OCI-LY7 (cell line): ENCODE measurements around the gene ARMCX2. TPM values are rescaled to one million over a fixed set of nuclear protein-coding genes. Genes with fewer than 3 reads are reported as not detected.

Experiments used
- BruUV-seq: library from RNA; stranded (reverse); fragments of 400-500 nt; replicated peaks from 2 replicates; lab custom pipeline; 2021; lab: Mats Ljungman, UMichigan
- CTCF ChIA-PET: fragments of 300-600 bp; sonication (Branson Sonifier 250); formaldehyde crosslinking; loops from one replicate; lab custom pipeline; 2022; ENCODE audit warnings: antibody characterized with exemption; ENCODE audit not compliant: unreplicated experiment; lab: Charles Lee
- POLR2A ChIA-PET: fragments of 300-600 bp; sonication (Branson Sonifier 250); formaldehyde crosslinking; loops from one replicate; lab custom pipeline; 2022; ENCODE audit warnings: antibody characterized with exemption; lab: Charles Lee
- DNase-seq: peaks from one replicate; pipeline ENCODE4 v3.0.0-alpha.2; 2015; ENCODE audit warnings: low spot score
- H2AFZ ChIP-seq: fragments of 200-600 bp; sonication (generic), shearing (Covaris generic); 2 replicates; pipeline ENCODE4 v1.6.1; 2014; ENCODE audit warnings: mild to moderate bottlenecking, antibody characterized with exemption, low read length, moderate library complexity
- H3K27ac ChIP-seq: fragments of 200-600 bp; sonication (generic); 2 replicates; pipeline ENCODE4 v1.5.1; 2014; ENCODE audit warnings: mixed run types, low read depth, mild to moderate bottlenecking, moderate library complexity, low read length, inconsistent platforms; ENCODE audit not compliant: poor library complexity, severe bottlenecking
- H3K36me3 ChIP-seq: fragments of 200-600 bp; sonication (generic); 2 replicates; pipeline ENCODE4 v1.6.1; 2014; ENCODE audit warnings: mild to moderate bottlenecking, antibody characterized with exemption, low read length, moderate library complexity, mixed read lengths; ENCODE audit not compliant: insufficient read depth
- H3K4me1 ChIP-seq: fragments of 200-600 bp; sonication (generic); 2 replicates; pipeline ENCODE4 v1.5.1; 2014; ENCODE audit warnings: mild to moderate bottlenecking, low read length; ENCODE audit not compliant: insufficient read depth, poor library complexity, severe bottlenecking
- H3K4me2 ChIP-seq: fragments of 200-600 bp; sonication (generic); 2 replicates; pipeline ENCODE4 v1.6.1; 2014; ENCODE audit warnings: mild to moderate bottlenecking, low read length
- H3K4me3 ChIP-seq: fragments of 200-600 bp; sonication (generic); 2 replicates; pipeline ENCODE4 v1.5.1; 2014; ENCODE audit warnings: mild to moderate bottlenecking, low read depth, low read length; ENCODE audit not compliant: poor library complexity, severe bottlenecking
- H3K79me2 ChIP-seq: fragments of 200-600 bp; sonication (generic); 2 replicates; pipeline ENCODE4 v1.6.1; 2016; ENCODE audit warnings: low read depth, mild to moderate bottlenecking, low read length, moderate library complexity, mixed read lengths; ENCODE audit not compliant: insufficient read depth
- H3K9me2 ChIP-seq: fragments of 200-600 bp; sonication (generic); 2 replicates; pipeline ENCODE4 v1.6.1; 2016; ENCODE audit warnings: mild to moderate bottlenecking, low read length, mixed read lengths; ENCODE audit not compliant: insufficient read depth
- H3K9me3 ChIP-seq: fragments of 200-600 bp; sonication (generic); 2 replicates; pipeline ENCODE4 v1.6.1; 2014; ENCODE audit warnings: mild to moderate bottlenecking, mixed run types, low read length, mixed read lengths
- H4K20me1 ChIP-seq: fragments of 200-600 bp; sonication (generic); 2 replicates; pipeline ENCODE4 v1.6.1; 2014; ENCODE audit warnings: mild to moderate bottlenecking, antibody characterized with exemption, low read length, moderate library complexity, mixed read lengths; ENCODE audit not compliant: insufficient read depth
- CTCF ChIP-seq: fragments of 200-600 bp; sonication (generic); conservative IDR thresholded peaks from 2 replicates; pipeline ENCODE4 v1.5.1; 2014; ENCODE audit warnings: mild to moderate bottlenecking, antibody characterized with exemption, low read length, moderate library complexity, mixed read lengths
- EZH2phosphoT487 ChIP-seq: fragments of 200-600 bp; sonication (generic); IDR thresholded peaks from 2 replicates; pipeline ENCODE4 v1.6.1; 2018; ENCODE audit warnings: low read depth, borderline replicate concordance, mild to moderate bottlenecking, mixed run types, antibody characterized with exemption, low read length, moderate library complexity, mixed read lengths
- intact Hi-C: fragments of 100-400 bp; cut with micrococcal nuclease; formaldehyde crosslinking; loops from one replicate; pipeline ENCODE4 v1.10.0; 2022; ENCODE audit not compliant: unreplicated experiment
- total RNA-seq, 2 experiments: library from RNA; depleted of rRNA in 1 of 2; stranded (reverse); fragments of >200 nt in 1 of 2; shearing (Covaris generic) in 1 of 2; gene quantifications; 2 replicates each; pipeline ENCODE4 v1.2.3, GENCODE V29; 2014 to 2022

Gene ARMCX2
- total RNA-seq, 2 experiments from 2014 or later, result not detected

GRCh38 chrX:101676571-101676970 lies 16.9 kb upstream of the ARMCX2 start:
- Histone ChIP-seq H3K9me3 (no peaks in the 10 kb centered on the region), H3K9me2 (no peaks in the 10 kb centered on the region), H4K20me1 (no peaks in the 10 kb centered on the region), H3K4me1 (no peaks in the 10 kb centered on the region), H3K4me2 (no peak overlapping the region), H3K4me3 (no peak overlapping the region), H3K36me3 (no peaks in the 10 kb centered on the region), H2AFZ (no peak overlapping the region), H3K79me2 (no peaks in the 10 kb centered on the region), H3K27ac (no peak overlapping the region)
- intact Hi-C loops, result no loop called here
- ChIA-PET POLR2A (interaction anchor here (0.6 to 1.6 kb wide), 2 partner anchors 16 to 457 kb away, joined by 3 to 4 read pairs; no protein-coding TSS in a partner anchor), CTCF (no interaction called here)
- TF ChIP-seq CTCF, result no peak
- TF ChIP-seq EZH2phosphoT487, result no peak
- no peak for DNase-seq
- no TSS peak for BruUV-seq

- ChIA-PET POLR2A (no interaction called here), CTCF (no interaction called here)
- no peak overlapping the region for H3K4me2 ChIP-seq
- DNase-seq, result no peak
- no peaks in the 10 kb centered on the region for H3K9me3 ChIP-seq
- no peak for TF ChIP-seq CTCF
- no peaks in the 10 kb centered on the region for H3K79me2 ChIP-seq
- no peak overlapping the region for H3K4me3 ChIP-seq
- H4K20me1 ChIP-seq, result no peaks in the 10 kb centered on the region
- H3K4me1 ChIP-seq, result no peaks in the 10 kb centered on the region
- no TSS peak for BruUV-seq
- no peaks in the 10 kb centered on the region for H3K9me2 ChIP-seq
- H3K27ac ChIP-seq, result no peak overlapping the region
- no peak overlapping the region for H2AFZ ChIP-seq
- intact Hi-C loops, result no loop called here
- H3K36me3 ChIP-seq, result no peaks in the 10 kb centered on the region
Measured at GRCh38 chrX:101668143-101668542, 8.5 kb upstream of the ARMCX2 start.

- Histone ChIP-seq H3K9me3 (no peaks in the 10 kb centered on the region), H3K9me2 (no peaks in the 10 kb centered on the region), H2AFZ (no peak overlapping the region), H3K4me3 (no peak overlapping the region), H4K20me1 (no peaks in the 10 kb centered on the region), H3K4me2 (no peak overlapping the region), H3K4me1 (no peaks in the 10 kb centered on the region), H3K36me3 (no peaks in the 10 kb centered on the region), H3K79me2 (no peaks in the 10 kb centered on the region), H3K27ac (no peak overlapping the region)
- CTCF ChIA-PET, result no interaction called here
- TF ChIP-seq CTCF (no peak), EZH2phosphoT487 (no peak)
- DNase-seq, result no peak
- intact Hi-C loops, result no loop called here
- POLR2A ChIA-PET, result no interaction called here
- BruUV-seq, result no TSS peak
Measured at GRCh38 chrX:101658661-101659491, 774 bp downstream of the ARMCX2 start.
